ENCODE measurements around the gene PROSER3.
"Not testable (repeated sequence)": the region's sequence is repeated elsewhere in the genome, so short reads cannot be mapped to it uniquely, and the experiment has no call there.

The PROSER3 gene

DNA sequence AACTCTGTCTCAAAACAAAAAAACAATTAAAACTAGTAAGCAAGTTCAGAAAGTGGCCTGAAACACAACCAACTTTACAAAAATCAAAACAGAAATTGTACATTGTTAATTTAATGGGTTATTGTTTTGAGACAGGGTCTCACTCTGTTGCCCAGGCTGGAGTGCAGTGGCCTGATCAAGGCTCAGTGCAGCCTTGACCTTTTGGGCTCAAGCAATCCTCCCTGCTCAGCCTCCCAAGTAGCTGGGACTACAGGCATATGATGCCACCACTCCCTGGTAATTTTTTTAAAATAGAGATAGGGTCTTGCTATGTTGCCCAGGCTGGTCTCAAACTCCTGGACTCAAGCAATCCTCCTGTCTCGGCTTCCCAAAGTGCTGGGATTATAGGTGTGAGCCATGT, 37.6 kb downstream of the PROSER3 start:
- DNase-seq, result not testable (repeated sequence)

DNA sequence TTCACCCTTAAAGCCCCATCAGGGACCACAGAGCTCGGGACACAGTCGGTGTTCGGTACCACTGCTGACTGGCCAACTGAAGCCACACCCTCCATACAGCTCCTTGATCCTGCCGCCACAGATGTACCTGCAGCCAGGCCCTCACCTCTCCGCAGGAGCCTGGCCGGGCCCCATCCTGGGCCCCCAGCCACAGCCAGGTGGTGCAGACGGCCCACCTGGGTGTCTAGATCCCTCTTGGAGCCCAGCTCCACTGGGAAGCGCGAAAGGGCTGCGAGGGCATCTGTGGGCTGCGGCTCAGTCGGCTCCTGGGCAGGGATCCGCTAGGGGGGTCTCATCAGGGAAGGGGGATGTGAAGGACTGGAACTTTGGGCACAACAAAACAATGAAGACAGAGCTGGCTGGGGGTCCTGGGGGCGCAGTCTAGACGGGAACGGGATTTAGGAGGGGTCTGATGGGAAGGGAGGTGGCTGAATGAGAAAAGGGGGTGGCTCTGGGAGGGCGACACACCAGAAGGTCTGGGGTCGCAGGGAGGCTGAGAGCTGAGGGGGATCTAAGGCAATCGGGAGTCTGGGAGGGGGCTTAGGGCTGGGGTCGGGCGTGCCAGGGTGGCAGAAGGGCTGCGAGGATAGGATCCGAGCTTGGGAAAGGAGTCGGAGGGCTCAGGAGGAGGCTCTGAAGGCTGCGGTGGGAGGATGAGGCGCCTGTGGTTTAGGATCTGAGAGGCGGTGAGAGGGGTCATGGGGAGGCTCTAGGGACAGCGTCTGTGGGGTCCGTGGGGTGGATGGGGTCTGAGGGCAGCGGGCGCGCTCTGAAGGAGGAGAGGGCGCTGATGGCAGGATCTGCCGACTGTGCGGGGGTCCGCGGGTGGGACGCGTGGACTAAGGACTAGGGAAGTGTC, 38.9 kb downstream of the PROSER3 start:
- DNase-seq, result no peak

DNA sequence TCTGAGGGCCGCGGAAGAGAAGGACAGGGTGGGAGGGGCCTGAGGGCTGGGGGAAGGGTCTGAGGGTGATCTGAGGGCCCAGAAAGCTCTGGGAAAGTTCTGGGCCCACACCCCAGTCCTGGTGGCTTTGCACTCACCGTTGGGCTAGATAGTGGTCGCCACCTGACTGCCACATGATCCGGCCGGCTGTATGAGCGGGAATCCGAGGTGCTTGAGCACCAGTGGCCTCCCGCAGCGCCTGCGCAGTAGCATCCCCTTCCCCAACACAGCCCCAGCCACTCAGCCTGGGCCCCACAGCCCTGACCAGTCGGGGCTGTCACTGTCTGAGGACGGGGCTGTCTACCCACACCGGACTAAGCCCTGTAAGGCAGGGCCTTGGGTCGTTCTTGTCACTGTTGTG, 39.7 kb downstream of the PROSER3 start:
- no peak for DNase-seq

DNA sequence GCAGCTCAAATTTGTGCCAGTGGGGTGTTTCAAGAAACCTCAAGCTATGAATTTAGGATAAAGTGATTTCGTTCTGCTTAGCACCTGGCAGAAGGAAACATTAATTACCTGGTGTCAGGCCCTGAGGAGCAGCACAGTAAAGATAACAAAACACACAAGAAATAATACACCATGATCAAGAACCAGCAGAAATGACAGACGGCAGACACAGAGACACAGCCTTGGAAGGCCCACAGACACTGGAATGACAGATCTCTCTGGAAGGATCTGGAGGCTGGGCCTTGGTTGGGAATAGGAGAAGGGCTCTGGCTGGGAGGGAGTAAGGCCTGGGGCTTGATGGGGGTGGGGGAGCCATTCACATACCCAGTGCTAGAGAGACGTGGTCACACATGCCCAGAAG, 43.9 kb downstream of the PROSER3 start:
- DNase-seq, result no peak

DNA sequence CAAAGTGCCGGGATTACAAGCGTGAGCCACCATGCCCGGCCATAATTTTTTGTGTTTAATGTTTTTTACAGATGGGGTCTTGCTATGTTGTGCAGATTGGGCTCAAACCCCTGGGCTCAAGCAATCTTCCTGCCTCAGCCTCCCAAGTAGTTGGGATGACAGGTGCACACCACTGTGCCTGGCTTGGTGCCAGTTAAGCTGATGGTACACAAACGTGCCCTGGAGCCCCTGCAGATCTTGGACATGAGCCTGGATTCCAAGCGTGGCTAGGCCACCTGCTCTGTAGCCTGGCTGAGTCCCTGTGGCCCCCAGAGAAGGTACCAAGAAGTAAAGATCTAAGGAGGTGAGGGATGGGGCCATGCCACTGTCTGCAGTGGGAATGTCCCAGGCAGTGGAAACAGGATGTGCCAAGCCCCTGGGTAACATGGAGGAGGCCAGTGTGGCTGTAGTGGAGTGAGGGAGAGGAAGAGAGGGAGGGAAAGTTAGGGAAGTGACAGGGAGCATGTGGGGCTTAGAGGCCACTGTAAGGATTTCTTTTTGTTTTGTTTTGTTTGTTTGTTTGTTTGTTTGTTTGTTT, 47.6 kb downstream of the PROSER3 start:
- peak; percentile 87 for DNase-seq

DNA sequence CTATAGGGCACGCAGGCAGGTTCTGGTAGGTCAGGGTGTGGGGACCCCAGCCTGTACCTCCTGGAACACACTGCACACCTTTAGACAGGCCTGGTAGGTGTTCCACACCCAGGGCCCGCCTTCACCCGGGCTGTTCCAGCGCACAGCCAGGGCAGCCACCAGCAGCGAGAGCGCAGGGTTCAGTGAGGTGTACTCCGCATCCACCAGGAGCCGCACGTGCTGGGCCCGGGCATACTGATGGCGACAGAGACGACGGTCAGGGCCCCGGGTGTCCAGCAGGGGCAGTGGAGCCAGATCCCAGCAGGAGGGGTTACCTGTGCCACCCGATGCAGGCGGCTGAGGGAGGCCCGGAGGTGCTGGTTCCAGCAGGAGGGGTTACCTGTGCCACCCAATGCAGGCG, 48.6 kb downstream of the PROSER3 start:
- DNase-seq, result no peak

DNA sequence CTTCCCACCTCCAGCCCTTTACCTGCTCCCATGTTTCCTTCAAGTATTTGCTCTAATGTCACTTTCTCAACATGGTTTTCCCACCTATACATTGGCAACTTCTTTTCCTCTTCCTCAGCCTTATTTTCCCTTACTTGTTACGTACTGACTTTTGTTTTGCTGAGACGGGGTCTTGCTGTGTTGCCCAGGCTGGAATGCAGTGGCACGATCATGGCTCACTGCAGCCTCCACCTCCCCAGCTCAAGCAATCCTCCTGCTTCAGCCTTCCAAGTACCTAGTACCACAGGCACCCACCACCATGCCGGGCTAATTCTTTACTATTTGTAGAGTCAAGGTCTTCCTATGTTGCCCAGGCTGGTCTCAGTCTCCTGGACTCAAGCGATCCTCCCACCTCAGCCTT, 49.7 kb downstream of the PROSER3 start:
- DNase-seq, result no peak

DNA sequence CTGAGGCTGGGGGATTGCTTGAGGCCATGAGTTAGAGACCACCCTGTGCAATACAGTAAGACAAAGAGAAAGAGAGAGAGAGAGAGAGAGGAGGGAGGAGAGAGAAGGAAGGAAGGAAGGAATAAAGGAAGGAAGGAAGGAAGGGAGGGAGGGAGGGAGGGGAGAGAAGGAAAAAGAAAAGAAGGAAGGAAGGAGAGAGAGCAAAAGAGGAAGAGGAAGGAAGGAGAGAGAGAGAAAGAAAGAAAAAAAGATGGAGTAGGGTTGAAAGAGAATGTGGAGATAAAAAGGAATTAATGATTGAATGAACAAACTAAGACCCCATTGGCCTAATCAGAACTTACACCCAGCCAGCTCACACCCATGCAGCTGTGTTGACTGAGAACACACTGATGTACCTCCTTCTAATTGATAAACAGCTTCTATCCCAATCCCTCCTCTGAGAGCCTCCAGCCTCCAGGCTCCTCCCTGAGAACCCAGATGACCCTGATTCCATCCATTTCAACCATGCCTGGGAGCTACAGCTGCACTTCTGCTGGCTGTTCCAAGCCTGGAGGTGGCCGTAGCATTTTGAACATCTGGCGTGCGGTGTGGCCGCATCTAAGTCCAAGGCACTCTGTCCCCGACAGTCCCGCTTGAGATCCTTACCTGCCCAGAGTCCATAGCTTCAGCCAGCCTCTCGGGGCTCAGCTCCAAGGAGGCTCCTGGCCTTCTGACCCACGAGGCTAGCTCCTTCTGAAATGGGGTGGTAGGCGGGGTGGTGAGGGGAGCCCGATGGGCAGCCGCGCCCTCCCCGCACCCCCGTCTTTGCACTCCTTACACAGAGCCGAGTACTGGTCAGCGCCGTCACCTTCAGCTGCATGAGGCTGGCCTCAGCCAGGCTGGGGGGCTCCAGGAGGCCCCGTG, 53.6 kb downstream of the PROSER3 start:
- peak; percentile 8 for DNase-seq

DNA sequence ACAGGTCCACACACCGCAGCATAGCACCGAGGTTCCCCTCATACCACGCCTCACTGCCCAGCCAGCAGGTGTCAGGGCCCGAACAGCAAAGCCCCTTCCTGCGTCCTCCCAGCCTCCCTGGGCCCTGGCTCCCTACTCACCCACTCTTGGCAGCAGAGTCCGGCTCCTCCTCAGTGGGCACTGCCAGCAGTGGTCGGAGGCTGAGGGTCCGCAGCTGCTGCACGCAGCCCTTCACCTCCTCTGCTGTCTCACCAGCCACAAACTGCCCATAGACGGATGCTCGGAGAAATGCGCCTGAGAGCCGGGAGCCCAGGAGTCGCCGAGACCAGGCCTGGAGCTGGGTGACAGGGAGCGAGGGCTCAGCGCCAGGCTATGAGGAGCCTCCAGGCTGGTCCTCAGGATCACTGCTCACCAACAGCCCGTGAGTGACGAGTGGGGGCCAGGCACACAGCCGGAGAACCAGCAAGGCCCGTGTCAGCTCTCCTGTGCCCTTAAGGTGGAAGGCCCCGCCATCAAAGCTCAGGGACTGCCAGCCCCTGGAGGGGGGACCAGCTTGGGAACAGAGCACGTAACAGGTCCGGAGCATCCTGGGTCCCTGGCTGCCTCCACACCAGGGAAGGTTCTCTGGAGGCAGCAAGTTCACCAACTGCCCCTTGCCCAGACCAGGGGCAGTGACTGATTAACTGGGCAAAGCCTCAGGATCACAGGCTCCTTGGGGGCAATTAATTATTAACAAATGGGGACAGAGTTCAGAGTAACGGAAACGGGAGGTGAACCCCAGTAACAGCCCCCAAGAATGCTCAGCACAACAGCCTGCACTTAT, 54.5 kb downstream of the PROSER3 start, which contains the start of gene PRODH2:
PRODH2 (minus strand) TSS at position 626 of the 823 bp plus-strand sequence; CDS start at position 586, 40 bp downstream.
- DNase-seq, result no peak

DNA sequence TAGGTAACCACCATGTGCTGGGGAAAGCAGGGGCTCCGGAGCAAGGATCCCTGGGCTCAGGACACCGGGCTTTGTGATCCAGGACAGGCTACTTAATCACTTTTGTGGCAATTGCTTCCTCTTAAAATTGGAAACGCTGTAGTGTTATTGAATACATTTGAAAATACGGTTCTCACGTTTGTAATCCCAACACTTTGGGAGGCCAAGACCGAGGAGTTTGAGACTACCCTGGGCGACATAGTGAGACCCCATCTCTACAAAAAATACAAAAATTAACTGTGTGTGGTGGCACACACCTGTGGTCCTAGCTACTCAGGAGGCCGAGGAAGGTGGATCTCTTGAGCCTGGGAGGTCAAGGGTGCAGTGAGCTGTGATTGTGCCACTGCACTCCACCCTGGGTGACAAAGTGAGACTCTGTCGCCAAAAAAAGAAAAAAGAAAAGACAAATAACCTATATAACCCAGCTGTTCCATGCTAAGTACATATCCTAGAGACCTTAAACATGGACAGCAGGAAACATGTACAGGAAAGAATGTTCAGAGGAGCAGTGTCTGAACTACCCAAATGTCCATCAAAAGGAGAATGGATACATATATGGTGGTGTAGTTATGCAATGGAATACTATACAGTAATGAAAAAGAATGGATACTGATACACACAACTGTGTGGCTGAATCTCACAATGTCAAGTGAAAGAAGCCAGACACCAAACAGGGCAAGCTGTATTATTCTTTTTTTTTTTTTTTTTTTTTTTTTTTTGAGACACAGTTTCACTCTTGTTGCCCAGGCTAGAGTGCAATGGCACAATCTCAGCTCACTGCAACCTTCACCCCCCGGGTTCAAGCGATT, 55.3 kb downstream of the PROSER3 start:
- no peak for DNase-seq

DNA sequence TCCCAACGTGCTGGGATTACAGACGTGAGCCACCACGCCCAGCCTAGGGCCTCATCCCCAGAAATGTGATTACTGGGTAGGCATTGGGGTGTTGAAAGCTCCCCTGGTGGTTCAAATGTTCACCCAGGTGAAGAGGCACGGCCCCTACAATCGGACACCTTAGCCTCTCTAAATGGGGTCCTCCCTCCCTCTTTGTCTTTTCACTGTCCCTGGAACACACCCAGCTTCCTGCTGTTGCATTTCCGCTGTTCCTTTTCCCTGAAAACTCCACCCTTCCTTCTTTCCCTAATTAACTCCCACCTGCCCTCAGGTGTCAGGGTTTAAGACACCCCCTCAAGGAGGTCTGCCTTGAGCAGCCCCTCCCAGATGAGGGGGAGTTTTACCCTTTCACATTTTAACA, 58.3 kb downstream of the PROSER3 start:
- no peak for DNase-seq

DNA sequence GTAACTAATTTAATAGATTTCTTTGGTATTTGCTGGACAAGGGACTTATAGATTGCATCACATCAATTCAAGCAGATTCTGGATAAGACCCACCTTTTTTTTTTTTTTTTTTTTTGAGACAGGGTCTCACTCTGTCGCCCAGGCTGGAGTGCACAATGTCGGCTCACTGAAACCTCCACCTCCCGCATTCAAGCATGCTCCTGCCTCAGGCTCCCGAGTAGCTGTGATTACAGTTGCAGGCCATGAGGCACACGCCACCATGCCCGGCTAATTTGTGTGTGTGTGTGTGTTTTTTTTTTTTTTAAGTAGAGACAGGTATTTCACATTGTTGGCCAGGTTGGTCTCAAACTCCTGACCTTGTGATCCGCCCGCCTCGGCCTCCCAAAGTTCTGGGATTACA, 58.9 kb downstream of the PROSER3 start:
- DNase-seq, result no peak

DNA sequence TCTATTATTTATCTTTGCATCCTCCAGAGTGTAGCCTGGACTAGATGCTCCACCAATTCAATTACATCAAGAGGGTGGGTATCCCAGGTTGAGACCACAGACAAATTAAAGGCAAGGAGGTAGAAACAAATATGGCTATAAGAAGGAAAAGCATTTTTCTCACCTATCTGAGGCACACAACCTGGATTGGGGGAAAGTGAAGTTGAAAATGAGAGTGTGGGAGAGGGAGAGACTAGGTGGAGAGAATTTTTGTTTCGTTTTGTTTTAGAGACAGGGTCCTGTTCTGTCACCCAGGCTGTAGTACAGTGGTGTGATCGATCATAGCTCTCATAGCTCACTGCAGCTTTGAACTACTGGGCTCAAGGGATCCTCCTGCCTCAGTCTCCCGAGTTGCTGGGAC, 60.5 kb downstream of the PROSER3 start:
- no peak for DNase-seq
